EH (cell line): ENCODE results near the gene ABCC9.

Experiments used
- DNase-seq: peaks from one replicate; pipeline ENCODE4 v3.0.0-alpha.2; 2015; ENCODE audit warnings: low read depth

ABCC9 gene

DNA sequence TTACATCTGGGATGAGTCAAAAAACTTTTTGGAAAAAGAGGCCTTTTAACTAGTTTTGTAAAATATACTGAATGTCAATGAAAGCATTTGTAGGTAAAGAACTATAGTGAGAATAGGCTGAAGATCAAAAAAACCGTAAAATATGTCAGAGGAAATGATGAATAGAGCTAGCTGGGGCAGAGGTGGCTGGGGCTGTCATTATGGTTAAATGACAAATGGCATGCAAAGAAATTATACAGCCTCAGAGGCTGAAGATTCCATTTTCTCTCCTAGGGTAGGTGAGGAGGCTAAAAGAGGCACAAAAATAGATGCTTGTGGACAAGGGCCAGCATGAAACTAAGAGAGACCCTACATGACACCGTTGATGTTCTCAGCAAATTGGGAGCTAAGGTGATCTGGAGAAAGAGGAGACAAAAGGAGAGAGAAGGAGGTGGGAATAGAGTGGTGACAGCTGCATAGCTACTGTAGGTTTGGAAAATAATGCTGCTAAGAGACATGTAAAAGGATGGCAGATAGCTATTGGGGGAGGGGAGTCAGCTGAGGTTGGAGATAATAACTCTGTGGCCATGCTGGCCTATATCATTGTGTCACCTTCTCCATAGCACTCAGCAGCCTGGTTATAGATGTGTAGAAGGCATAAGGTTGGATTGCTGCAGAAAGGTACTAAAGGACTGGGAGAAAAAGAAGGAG lies 63.8 kb downstream of the ABCC9 start:
- DNase-seq: no peak

DNA sequence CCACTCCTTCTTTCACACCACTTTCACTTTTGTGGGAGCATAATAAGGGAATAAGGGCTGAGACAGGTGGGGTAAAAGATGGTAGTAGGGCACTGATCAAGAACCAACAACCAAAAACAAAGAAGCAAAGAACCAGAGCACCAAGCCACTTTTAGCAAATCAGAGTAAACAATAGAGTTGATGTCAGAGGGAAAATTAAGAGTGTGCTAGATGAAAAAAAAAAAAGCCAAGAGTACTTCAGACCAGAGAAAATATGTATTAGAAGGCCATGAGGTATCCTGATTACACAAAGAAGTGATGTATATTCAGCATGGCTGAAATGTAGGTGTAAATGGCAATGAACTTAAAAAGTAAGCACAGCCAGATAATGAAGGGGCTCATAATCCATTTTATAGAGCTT lies 75.4 kb downstream of the ABCC9 start:
- no peak for DNase-seq

DNA sequence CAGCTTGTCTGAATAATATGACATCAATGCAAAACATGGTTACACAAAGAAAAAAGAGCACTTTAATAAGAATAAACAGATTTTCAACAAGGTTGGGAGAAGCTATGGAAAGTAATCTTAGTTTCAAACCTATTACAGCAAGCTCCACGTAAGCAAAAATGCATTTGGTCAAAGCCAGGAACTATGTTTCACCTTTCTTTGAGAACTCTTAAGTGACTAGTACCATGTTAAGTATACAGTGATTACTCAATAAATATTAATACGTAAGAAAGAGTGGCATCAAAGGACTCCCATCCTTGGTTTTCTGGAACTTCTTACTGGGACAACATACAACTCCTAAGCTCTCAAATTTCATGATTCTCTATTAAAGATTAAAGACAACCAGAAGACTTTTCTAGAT lies 80.7 kb downstream of the ABCC9 start:
- no peak for DNase-seq

DNA sequence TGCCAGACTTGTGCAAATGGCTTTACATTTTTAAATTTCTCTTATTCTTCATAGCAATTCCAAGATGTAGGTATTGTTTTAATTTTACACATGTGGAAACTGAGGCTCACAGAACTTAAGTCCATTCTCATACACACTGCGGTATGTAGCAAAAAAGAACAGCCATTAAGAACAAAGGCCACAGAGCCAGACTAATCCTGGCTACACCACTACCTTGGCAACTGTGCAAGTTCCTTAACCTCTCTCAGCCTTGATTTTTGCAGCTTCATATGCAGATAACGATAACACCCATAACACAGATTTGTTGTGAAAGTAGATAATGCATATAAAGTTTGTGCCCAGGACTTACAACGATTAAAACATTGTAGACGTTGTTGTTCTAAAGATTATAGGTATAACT lies 81.1 kb downstream of the ABCC9 start:
- DNase-seq: no peak

DNA sequence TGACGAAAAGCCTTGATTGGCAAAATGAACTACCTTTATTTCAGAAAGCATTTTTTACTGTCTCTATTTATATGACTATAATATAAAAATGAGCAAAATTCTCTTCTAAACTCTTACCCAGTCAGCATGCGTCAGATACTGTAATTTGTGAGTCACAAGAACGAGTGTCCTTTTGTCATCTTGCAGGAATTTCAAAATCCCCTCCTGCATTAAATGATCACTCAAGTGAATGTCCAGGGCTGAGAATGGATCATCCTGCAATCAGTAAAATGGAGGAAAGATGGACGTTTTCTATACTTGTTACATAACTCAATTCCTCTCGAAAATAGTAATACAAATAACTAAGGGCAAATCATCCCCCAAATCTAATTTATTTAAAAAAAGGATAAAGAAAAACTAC lies 89.0 kb downstream of the ABCC9 start:
- peak; percentile 81 for DNase-seq

DNA sequence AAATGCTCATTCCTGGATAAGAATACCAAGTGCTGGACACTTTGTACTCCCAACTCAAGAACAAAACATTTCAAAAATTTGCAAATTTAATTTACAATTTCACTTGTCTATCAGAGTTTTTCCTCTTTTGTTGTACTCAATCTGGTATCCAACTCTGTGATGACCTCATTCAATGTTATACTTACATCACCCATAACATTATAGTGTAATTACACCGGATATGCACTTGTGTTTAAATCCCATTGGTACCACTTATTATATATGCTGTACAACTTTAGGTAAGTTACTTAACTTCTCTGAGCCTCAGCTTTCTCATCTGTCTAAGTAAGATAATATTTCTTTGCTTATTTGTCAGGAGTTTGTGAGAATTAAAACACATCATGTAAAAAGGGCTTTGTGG lies 90.1 kb downstream of the ABCC9 start:
- DNase-seq: no peak

DNA sequence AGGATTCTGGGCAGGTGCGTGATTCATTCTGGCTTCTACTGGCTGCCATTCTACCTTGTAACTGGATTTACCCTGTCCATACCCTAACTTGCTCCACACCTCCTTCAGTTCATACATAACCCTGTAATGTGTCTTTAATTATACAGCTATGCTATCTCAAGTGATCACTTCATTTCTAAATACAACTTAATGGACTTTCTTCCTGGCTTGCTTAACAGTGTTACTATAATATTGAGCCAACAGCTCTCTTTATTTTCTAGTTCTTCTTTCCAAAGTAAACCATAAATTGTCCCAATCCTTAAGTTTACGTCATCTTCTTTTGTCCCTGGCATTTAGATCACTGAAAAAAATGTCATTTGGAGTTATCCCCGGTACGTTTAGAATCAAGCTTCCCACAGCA lies 90.8 kb downstream of the ABCC9 start:
- DNase-seq: no peak

DNA sequence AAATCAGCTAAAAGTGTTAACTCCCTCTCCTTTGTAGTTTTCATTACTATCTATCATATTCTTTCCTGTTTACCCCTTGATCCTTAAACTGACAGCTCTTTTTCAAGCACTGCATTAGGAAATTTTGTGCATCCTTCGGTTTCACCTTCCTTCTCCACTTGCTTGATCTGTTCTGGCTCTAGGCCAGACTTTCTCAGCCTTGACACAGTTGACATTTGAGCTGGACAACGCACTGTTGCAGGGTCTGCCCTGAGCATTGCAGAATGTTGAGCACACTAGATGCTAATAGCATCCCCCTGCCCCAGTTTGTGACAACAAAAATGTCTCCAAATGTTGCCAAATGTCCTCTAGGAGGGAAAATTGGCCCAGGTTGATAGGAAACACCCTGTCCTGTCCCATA lies 91.3 kb downstream of the ABCC9 start:
- DNase-seq: no peak

DNA sequence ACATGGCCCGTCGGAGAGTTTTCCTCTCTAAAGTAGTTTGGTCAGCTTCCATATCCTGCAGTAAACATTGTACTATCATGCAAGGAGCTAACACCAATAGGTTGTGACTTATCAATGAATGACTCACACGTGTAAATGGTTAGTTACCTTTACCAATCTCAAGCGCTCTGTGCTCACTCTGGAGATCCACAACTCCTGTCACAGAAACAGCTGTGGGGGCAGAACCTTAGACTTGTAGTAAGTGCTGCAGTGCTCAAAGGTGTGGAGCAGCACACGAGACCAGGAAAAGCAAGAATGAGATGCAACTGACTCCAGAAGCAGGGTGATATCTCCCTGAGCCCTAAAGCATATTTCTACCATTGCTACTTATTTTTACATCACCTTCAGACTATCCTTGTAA lies 93.0 kb downstream of the ABCC9 start:
- no peak for DNase-seq

DNA sequence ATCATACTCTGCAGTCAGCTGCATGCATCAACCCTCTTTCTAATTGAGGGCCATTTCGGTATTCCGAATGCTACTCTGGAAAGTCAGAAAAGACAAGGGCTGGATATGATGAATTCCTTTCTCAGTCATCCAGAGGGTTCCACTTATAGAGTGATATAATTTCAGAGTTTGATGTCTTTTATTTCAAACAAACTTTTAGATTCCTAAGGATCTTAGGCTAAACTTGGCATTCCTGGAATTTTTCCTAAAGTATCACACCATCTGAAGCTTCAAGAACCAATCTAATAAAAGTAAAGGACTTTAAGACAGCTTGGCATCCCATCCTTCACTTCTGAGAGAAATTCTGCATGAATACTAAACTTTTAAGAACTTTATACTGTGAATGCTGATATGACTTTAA lies 97.4 kb downstream of the ABCC9 start:
- DNase-seq: peak; percentile 65

DNA sequence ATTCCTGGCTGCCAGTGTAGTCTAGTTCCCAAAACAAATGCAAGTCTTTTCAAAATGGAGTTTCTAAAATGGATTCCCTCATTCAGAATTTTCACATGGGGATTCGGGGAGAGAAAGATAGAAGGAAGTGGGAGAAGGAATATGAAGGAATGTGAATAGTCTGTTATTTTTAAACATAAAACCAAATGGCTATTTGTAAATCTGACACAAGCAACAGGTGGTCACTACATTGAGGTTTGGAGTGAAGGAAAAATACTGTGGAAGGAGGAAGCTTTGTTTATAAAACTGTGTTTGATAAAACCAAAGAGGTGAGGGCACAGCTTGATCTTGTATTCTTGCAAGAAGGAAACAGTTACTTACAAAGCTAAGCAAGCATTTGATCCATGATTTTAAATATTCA lies 101.5 kb downstream of the ABCC9 start:
- no peak for DNase-seq

DNA sequence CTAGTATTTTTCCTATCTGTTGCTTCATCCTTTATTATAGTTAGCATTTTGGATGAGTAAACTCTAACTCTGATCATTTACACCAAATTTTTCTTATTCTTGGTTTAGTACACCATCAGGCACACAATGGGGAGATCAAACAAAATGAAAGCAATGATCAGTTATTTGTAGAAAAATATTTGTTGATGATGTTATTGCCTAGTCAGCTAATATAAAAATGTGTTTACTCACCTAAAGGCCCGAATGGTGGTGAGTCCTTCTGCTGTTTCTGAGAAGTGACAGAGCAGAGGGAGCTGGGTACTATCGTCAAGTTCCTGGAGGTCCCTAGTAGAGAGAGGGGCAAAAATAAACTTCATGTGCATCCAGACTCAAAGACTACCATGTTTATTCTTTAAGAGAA lies 103.4 kb downstream of the ABCC9 start:
- no peak for DNase-seq

DNA sequence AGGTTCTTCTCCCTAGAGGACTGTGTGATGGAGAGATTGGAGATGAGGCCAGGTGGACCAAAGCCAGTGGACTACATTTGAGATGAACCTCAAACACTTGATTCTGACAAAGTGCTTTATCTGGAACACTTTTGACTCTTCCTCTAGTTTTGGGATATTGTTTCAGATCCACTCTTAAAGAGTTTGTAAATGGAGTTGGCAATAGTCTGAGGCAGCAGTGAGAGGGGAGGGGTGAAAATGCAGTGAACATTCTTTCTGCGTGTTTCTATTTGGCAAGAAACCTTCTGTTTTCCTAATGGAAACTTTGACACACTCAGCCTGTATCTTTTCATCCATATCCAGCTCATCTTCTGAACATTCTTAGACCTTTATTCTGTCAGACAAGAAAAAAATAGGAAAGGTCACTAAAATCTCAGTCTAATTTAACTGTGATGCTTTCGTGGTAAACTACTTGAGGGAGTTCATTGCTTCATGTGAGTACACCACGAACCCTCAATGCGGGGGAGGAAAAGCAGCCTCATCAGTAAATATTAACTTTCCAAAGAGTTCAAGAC lies 109.4 kb downstream of the ABCC9 start:
- DNase-seq: peak; percentile 89

DNA sequence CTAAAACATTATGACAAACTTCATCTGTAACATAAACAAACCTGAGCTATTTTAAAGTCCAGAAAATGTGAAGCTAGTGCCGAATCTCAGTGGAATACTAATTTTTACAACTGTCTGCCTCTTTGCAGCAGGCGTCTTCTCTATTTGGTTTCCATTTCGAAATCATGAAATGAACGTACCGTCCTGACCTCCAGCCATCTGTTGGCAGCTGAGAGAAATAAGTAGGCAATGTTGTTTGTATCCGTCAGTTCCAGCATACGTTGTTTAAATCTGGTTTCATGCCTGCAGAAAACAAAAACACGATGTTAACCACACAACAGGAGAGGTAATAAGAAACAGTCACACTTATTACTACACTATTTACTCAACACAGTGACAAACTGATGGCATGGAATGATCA lies 112.4 kb downstream of the ABCC9 start:
- peak; percentile 83 for DNase-seq

DNA sequence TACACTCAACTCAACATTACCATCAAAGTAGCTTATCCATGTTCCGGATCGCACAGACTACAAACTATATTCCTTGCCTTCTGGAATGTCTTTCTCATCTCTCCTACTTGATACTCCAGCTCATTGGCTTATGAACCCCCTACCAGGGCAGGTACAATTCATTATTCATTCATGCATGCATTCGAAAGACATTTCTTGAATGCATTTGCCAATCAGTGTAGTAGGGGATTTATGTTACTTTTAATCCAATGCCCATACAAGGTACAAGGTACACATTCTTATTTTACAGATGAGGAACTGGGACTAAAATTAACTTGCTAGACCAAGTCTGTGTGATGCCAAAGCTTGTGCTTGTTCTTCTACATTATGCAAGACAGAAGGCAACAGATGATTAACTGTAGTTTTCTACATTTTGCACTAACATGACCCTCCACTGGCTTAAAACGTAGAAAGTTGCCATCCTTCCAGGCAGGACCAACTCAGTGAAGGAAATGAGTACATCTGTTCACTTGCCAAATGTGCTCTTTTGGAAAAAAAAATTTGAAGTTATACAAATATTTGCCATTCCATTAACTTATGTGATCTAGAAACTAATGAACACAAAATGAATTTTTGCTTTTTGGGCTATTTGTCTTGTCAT lies 113.0 kb downstream of the ABCC9 start:
- DNase-seq: peak; percentile 77

DNA sequence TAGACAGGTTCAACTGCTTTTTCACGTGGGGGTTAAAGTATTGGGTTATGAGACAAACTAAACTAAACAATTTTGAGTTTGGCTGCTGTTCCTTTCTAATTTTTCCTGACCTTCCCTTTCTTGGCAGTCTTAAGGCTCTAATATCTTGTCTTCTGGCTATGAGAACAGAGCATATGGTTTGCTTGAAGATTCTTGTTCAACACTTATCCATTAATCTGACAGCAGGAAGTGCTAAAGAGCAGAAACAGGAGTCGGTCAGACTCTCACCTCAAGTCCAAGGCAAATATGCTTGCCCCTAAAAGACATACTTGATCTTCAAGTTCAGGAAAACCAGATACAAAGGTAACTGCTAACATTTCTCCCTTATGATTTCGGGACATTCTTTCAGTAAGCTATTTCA lies 114.1 kb downstream of the ABCC9 start:
- DNase-seq: no peak

DNA sequence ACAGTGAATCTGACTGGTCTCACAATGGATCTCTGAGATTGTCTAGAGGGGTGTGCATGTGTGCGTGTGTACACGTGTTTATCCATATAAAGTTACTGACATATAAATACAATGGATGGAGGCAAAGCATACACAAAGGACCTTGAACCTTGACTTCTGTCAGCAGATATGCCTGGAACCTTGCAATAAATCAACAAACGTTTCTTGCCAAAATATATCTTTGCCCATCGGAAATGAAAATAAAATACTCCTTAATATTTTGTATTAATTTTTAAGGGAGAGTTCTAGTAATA lies 114.7 kb downstream of the ABCC9 start:
- DNase-seq: no peak

DNA sequence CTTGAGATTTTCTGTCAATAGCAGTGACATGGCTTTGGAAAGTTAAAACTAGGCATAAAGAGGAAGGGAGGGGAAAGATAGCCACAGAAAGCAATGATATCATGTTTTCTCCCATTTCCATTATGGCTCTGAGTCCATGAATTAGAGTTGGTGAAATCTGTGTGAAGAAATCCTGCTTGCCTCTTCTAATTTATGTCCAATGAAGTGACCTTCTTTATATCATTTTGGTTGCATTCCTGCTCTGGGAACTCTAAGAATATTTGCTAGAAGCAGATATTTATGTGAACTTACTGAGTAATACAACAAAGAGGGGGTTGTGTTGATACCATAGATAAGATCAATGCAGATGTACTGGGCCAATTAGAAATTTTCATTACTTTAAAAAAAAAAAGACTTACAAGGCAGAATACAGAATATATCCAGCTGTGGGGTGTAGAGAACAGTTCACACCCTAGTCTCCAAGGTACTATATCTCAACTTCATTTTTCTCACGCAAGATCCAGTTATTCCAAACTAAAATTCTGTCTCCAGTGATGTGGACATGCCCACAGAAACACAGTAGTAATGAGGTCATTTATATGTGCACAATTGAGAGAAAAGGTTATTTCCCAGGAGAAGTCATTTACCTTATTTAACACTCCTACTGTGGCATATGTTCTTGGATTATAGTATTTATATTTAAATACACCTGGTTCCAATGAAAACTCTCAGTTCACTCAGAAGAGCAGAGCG lies 115.2 kb downstream of the ABCC9 start:
- peak; percentile 52 for DNase-seq

DNA sequence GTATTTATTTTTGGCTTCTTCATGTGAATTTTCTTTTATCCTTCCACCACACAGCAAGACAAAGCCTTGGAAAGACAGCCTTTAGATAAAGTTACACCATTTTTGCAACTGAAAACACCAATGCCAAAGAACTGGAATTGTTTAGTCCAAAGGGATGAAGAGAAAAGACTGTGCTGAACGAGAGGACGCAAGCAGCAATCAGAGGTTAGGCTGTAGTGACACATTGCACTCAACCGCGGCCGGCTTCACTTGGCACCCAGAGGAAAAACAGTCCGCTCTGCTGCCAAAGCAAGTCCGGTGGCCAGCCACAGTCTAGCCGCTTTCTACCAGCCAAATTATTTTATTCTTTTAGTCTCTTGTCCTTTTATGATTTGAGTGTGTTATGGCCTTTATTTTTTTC lies 117.6 kb downstream of the ABCC9 start:
- no peak for DNase-seq

DNA sequence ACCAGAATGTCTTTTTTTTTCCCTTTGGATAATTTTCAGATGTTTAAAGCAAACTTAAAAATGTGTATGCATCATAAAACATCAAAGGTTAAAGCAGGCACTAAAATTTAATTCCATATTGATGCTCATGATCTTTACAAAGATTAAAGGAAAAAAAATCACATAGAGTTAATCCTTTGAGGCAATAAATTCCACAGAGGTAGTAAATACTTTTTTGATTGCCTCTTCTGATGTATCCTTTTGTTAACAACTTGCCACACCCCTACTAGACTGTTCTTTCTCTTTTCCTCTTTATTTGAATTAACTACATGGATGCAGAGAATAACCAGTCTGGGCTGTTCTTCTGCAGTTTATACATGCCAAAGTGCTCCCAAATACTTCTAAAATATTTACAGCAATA lies 121.5 kb downstream of the ABCC9 start:
- DNase-seq: peak; percentile 50

DNA sequence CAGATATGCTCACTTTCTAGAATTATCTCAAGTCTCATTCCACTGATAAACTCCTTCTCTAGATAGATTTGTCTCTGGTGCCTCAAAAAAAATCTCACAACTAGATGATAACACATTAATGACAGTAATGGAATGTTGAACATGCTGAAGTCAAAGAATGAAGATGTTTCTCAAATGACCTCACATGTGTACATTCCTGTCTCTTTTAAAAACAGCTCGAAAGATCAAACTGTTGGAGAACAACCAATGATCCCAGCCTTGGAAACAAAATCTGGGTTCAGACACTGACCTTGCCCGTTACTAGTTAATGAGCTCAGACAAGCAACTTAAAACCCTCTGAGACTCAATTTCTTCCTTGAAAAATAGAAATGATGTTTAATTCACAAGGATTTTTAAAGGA lies 122.0 kb downstream of the ABCC9 start:
- peak; percentile 89 for DNase-seq

DNA sequence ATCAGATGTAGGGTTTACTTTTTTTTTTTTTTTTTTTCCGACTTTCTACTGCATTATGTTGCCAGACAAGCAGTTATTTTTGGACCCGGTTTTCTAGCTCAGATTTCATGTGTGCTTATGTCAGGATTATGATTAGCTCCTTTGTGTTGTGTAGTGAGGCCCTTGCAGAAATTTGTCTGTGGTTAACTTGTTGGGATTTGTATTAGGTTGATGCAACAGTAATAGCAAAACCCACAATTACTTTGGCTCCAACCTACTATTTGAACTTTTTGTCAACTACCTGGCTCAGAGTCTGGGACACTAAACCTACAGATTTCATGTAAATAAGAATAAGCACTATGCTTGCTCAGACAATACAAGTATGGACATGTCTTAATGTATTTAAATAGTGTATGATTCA lies 122.6 kb downstream of the ABCC9 start:
- peak; percentile 67 for DNase-seq

DNA sequence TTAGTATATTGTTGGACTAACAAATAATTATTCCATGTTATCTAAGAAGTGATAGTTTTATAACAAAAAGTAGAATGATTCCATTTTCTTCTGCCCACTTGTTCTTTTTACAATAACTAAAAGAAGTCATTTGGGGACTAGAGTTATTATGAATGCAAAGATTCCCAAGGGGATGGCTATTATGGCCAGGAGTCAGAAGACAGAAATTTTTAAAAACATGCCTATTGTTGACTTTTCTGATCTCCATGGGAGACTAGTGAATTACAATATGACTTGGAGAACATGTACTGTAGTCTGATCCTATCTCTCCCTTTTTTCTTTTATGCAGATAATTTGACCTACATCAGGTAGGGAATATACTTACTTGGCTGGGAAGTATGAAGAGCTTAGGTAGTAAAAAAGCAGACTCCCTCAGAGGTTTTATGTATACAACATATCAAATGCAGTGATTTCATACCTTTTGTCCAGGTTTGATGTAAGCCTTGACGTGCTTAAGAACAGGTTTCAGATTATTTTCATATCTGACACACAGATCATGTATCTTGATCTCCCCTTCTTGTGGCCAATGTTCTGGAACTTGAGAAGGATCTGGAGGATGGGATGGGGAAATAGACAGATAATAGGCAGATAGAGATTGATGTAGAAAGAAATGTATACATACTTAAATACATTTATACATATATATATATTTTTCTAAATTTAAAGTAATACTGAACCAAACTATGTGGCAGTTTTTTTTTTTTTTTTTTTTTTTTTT lies 125.7 kb downstream of the ABCC9 start:
- peak; percentile 21 for DNase-seq
